Esophagus squamous epithelium (tissue), 4 donors: ENCODE data around the gene CCDC73.

Source experiments
- POLR2A ChIP-seq, 4 donors: fragments of 450-650 bp; IDR thresholded peaks; one replicate each; pipeline ENCODE4 v1.6.1; 2017; ENCODE audit warnings: antibody characterized with exemption in 4 of 4, mild to moderate bottlenecking in 4 of 4, moderate library complexity in 3 of 4
- TF ChIP-seq, protein P1 (sequence below), 6 experiments: fragments of 450-650 bp in 4 of 6; fragments of 200-600 bp in 2 of 6; sonication (generic) in 2 of 6; IDR thresholded peaks; one replicate each; pipeline ENCODE4 v1.5.1; 2016 to 2019; ENCODE audit warnings: antibody characterized with exemption in 6 of 6, mild to moderate bottlenecking in 4 of 6, moderate library complexity in 4 of 6

DNA sequence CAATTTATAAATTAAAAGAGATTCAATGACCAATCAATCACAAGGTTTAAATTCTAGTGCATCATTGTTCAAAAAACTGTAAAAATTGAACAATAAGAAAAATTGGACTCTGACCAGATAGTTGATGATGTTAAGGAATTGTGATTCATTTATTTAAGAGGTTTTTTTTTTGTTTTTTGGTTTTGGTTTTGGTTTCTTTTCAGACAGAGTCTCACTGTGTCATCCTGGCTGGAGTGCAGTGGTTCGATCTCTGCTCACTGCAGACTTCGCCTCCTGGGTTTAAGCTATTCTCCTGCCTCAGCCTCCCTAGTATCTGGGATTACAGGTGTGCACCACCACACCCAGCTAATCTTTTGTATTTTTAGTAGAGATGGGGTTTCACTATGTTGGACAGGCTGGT is 227.9 kb downstream of the CCDC73 start:
- TF ChIP-seq, protein P1, sequence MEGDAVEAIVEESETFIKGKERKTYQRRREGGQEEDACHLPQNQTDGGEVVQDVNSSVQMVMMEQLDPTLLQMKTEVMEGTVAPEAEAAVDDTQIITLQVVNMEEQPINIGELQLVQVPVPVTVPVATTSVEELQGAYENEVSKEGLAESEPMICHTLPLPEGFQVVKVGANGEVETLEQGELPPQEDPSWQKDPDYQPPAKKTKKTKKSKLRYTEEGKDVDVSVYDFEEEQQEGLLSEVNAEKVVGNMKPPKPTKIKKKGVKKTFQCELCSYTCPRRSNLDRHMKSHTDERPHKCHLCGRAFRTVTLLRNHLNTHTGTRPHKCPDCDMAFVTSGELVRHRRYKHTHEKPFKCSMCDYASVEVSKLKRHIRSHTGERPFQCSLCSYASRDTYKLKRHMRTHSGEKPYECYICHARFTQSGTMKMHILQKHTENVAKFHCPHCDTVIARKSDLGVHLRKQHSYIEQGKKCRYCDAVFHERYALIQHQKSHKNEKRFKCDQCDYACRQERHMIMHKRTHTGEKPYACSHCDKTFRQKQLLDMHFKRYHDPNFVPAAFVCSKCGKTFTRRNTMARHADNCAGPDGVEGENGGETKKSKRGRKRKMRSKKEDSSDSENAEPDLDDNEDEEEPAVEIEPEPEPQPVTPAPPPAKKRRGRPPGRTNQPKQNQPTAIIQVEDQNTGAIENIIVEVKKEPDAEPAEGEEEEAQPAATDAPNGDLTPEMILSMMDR (IDR thresholded peaks at IDR 0.05): no peak
- TF ChIP-seq POLR2A (IDR thresholded peaks at IDR 0.05): no peak
